Neural cell (in vitro differentiated cells): Measurements from ENCODE around the gene PPFIA3. TPM values are rescaled to one million over a fixed set of nuclear protein-coding genes. Genes with fewer than 3 reads are reported as not detected.
"Not testable (repeated sequence)": the region's sequence is repeated elsewhere in the genome, so short reads cannot be mapped to it uniquely, and the experiment has no call there.

Source experiments
- H2AFZ ChIP-seq: fragments of 200-600, 300-800 bp; sonication (generic), shearing (Covaris generic); 2 replicates; pipeline ENCODE4 v1.6.0; 2014; ENCODE audit warnings: low read depth, mild to moderate bottlenecking, antibody characterized with exemption, low read length, moderate library complexity
- H3F3A ChIP-seq: fragments of 200-600 bp; shearing (Covaris generic); 2 replicates; pipeline ENCODE4 v1.6.1; 2016; ENCODE audit warnings: mild to moderate bottlenecking, moderate library complexity, mixed read lengths, antibody characterized with exemption, low read length; ENCODE audit not compliant: insufficient read depth, poor library complexity, severe bottlenecking
- H3K27ac ChIP-seq: fragments of 200-600, 300-800 bp; sonication (generic), shearing (Covaris generic); 2 replicates; pipeline ENCODE4 v1.5.1; 2014; ENCODE audit warnings: mild to moderate bottlenecking, low read length, moderate library complexity
- H3K27me3 ChIP-seq: fragments of 300-800, 200-600 bp; sonication (generic), shearing (Covaris generic); 2 replicates; pipeline ENCODE4 v1.6.0; 2014; ENCODE audit warnings: mild to moderate bottlenecking, low read depth, low read length, moderate library complexity; ENCODE audit not compliant: insufficient read depth
- H3K36me3 ChIP-seq: fragments of 300-800, 200-600 bp; sonication (generic), shearing (Covaris generic); 2 replicates; pipeline ENCODE4 v1.5.1; 2014; ENCODE audit warnings: mild to moderate bottlenecking, antibody characterized with exemption, low read length, moderate library complexity; ENCODE audit not compliant: insufficient read depth
- H3K4me2 ChIP-seq: fragments of 300-800, 200-600 bp; sonication (generic), shearing (Covaris generic); 2 replicates; pipeline ENCODE4 v1.6.0; 2014; ENCODE audit warnings: mild to moderate bottlenecking, low read length
- H3K4me3 ChIP-seq: fragments of 300-800, 200-600 bp; sonication (generic), shearing (Covaris generic); 2 replicates; pipeline ENCODE4 v1.5.1; 2014; ENCODE audit warnings: mild to moderate bottlenecking, low read length, moderate library complexity
- H3K79me2 ChIP-seq: fragments of 200-600 bp; shearing (Covaris generic); replicated peaks from 2 replicates; pipeline ENCODE4 v1.6.0; 2014; ENCODE audit warnings: mild to moderate bottlenecking, low read length, moderate library complexity; ENCODE audit not compliant: insufficient read depth
- H3K9ac ChIP-seq: fragments of 300-800, 200-600 bp; sonication (generic), shearing (Covaris generic); 2 replicates; pipeline ENCODE4 v1.6.1; 2016; ENCODE audit warnings: mild to moderate bottlenecking, low read length, mixed read lengths
- H3K9me2 ChIP-seq: fragments of 200-600 bp; shearing (Covaris generic); 2 replicates; pipeline ENCODE4 v1.6.1; 2016; ENCODE audit warnings: mild to moderate bottlenecking, low read length, mixed read lengths; ENCODE audit not compliant: insufficient read depth
- H3K9me3 ChIP-seq: fragments of 200-600, 300-800 bp; sonication (generic), shearing (Covaris generic); 2 replicates; pipeline ENCODE4 v1.6.1; 2016; ENCODE audit warnings: mild to moderate bottlenecking, mixed run types, low read length, moderate library complexity, mixed read lengths
- H4K20me1 ChIP-seq: fragments of 200-600 bp; shearing (Covaris generic); 2 replicates; pipeline ENCODE4 v1.6.1; 2016; ENCODE audit warnings: mild to moderate bottlenecking, mixed run types; ENCODE audit not compliant: insufficient read depth
- EP300 ChIP-seq: fragments of 450-650 bp; conservative IDR thresholded peaks from 2 replicates; pipeline ENCODE4 v1.6.1; 2014; ENCODE audit warnings: antibody characterized with exemption, mild to moderate bottlenecking, moderate library complexity; ENCODE audit not compliant: poor library complexity, severe bottlenecking
- EZH2 ChIP-seq: fragments of 200-600, 300-800 bp; shearing (Covaris generic), sonication (generic); IDR thresholded peaks from 2 replicates; pipeline ENCODE4 v1.6.1; 2014; ENCODE audit warnings: antibody characterized with exemption, low read length, borderline replicate concordance, mild to moderate bottlenecking; ENCODE audit not compliant: insufficient read depth, poor library complexity, severe bottlenecking
- MXI1 ChIP-seq: fragments of 450-650 bp; conservative IDR thresholded peaks from 2 replicates; pipeline ENCODE4 v1.6.1; 2014; ENCODE audit warnings: antibody characterized with exemption, mild to moderate bottlenecking; ENCODE audit not compliant: poor library complexity, severe bottlenecking
- POLR2AphosphoS5 ChIP-seq: IDR thresholded peaks from 2 replicates; pipeline ENCODE4 v1.6.1; 2012
- RAD21 ChIP-seq: fragments of 450-650 bp; conservative IDR thresholded peaks from 2 replicates; pipeline ENCODE4 v1.6.1; 2014; ENCODE audit warnings: antibody characterized with exemption, mild to moderate bottlenecking, moderate library complexity
- SMC3 ChIP-seq: fragments of 450-650 bp; conservative IDR thresholded peaks from 2 replicates; pipeline ENCODE4 v1.6.1; 2014; ENCODE audit warnings: antibody characterized with exemption, mild to moderate bottlenecking, moderate library complexity; ENCODE audit not compliant: poor library complexity
- TAF1 ChIP-seq: IDR thresholded peaks from 2 replicates; pipeline ENCODE4 v1.6.1; 2012; ENCODE audit warnings: low read depth
- polyA plus RNA-seq: library from polyadenylated mRNA; depleted of rRNA; stranded (reverse); fragments of >200 nt; gene quantifications from 2 replicates; pipeline ENCODE4 v1.2.3, GENCODE V29; 2014
- TF ChIP-seq, protein P1 (sequence below): fragments of 450-650 bp; IDR thresholded peaks from 2 replicates; pipeline ENCODE4 v1.5.1; 2014; ENCODE audit warnings: antibody characterized with exemption, mild to moderate bottlenecking, moderate library complexity; ENCODE audit not compliant: poor library complexity, severe bottlenecking
- TF ChIP-seq, protein P2 (sequence below): IDR thresholded peaks from 2 replicates; pipeline ENCODE4 v1.6.1; 2012; ENCODE audit warnings: borderline replicate concordance

The PPFIA3 gene
- polyA plus RNA-seq, 1 donor from 2014 or later = 80.7 TPM

DNA sequence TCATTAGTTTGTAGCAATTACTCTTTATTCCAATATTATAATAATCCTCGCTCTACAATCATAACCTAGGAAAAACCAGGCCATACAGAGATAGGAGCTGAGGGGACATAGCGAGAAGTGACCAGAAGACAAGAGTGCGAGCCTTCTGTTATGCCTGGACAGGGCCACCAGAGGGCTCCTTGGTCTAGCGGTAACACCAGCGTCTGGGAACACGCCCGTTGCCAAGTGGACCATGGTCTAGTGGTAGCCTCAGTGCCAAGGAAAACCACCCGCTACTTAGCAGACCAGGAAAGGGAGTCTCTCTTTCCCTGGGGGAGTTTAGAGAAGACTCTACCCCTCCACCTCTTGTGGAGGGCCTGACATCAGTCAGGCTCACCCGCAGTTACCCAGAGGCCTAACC, 44.5 kb upstream of the PPFIA3 start:
- H3K79me2 ChIP-seq, H3F3A ChIP-seq, H3K9me2 ChIP-seq, H2AFZ ChIP-seq, H4K20me1 ChIP-seq, H3K36me3 ChIP-seq, H3K9ac ChIP-seq, H3K9me3 ChIP-seq, H3K4me2 ChIP-seq, H3K4me3 ChIP-seq, H3K27ac ChIP-seq: not testable (repeated sequence)
- TF ChIP-seq, protein P1, sequence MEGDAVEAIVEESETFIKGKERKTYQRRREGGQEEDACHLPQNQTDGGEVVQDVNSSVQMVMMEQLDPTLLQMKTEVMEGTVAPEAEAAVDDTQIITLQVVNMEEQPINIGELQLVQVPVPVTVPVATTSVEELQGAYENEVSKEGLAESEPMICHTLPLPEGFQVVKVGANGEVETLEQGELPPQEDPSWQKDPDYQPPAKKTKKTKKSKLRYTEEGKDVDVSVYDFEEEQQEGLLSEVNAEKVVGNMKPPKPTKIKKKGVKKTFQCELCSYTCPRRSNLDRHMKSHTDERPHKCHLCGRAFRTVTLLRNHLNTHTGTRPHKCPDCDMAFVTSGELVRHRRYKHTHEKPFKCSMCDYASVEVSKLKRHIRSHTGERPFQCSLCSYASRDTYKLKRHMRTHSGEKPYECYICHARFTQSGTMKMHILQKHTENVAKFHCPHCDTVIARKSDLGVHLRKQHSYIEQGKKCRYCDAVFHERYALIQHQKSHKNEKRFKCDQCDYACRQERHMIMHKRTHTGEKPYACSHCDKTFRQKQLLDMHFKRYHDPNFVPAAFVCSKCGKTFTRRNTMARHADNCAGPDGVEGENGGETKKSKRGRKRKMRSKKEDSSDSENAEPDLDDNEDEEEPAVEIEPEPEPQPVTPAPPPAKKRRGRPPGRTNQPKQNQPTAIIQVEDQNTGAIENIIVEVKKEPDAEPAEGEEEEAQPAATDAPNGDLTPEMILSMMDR = peak; percentile 54
- TF ChIP-seq RAD21 = peak; percentile 34
- peaks cover 39% of the 10 kb centered on the region for H3K27me3 ChIP-seq

DNA sequence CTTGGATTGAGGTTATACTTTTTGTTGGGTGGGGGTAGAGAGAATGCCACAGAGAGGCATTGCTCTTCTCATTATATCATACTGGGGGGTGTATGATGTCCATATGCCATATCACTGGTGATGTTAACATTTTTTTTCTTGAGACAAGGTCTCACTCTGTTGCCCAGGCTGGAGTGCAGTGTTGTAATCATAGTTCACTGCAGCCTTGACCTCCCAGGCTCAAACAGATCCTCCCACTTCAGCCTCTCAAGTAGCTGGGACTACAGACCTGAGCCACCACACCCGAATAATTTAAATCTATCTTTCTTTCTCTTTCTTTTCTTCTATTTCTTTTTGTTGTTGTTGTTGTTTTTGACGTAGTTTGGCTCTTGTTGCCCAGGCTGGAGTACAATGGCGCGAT, 39.0 kb upstream of the PPFIA3 start:
- Histone ChIP-seq H3K9me2 (no peaks in the 10 kb centered on the region), H3K9ac (no peak overlapping the region), H3K27ac (no peak overlapping the region), H3F3A (no peaks in the 10 kb centered on the region), H3K4me2 (no peak overlapping the region), H3K9me3 (no peaks in the 10 kb centered on the region), H3K79me2 (no peaks in the 10 kb centered on the region), H3K36me3 (no peaks in the 10 kb centered on the region), H4K20me1 (no peaks in the 10 kb centered on the region), H2AFZ (no peak overlapping the region), H3K27me3 (no peaks in the 10 kb centered on the region), H3K4me3 (no peak overlapping the region)
- no peak for TF ChIP-seq EP300
- no peak for TF ChIP-seq POLR2AphosphoS5
- TF ChIP-seq, protein P1 = no peak
- TF ChIP-seq, protein P2, sequence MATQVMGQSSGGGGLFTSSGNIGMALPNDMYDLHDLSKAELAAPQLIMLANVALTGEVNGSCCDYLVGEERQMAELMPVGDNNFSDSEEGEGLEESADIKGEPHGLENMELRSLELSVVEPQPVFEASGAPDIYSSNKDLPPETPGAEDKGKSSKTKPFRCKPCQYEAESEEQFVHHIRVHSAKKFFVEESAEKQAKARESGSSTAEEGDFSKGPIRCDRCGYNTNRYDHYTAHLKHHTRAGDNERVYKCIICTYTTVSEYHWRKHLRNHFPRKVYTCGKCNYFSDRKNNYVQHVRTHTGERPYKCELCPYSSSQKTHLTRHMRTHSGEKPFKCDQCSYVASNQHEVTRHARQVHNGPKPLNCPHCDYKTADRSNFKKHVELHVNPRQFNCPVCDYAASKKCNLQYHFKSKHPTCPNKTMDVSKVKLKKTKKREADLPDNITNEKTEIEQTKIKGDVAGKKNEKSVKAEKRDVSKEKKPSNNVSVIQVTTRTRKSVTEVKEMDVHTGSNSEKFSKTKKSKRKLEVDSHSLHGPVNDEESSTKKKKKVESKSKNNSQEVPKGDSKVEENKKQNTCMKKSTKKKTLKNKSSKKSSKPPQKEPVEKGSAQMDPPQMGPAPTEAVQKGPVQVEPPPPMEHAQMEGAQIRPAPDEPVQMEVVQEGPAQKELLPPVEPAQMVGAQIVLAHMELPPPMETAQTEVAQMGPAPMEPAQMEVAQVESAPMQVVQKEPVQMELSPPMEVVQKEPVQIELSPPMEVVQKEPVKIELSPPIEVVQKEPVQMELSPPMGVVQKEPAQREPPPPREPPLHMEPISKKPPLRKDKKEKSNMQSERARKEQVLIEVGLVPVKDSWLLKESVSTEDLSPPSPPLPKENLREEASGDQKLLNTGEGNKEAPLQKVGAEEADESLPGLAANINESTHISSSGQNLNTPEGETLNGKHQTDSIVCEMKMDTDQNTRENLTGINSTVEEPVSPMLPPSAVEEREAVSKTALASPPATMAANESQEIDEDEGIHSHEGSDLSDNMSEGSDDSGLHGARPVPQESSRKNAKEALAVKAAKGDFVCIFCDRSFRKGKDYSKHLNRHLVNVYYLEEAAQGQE = no peak
- TF ChIP-seq TAF1 = no peak
- no peak for TF ChIP-seq EZH2
- no peak for TF ChIP-seq MXI1
- no peak for TF ChIP-seq SMC3
- TF ChIP-seq RAD21 = no peak
